AG09319 (cell line): ENCODE data around the gene CYLC1.

Experiments used
- DNase-seq: peaks from one replicate; pipeline ENCODE4 v3.0.0-alpha.2; 2010; ENCODE audit warnings: low read depth; ENCODE audit errors: extremely low read depth
- TF ChIP-seq, protein P1 (sequence below): IDR thresholded peaks from 2 replicates; pipeline ENCODE4 v1.5.1; 2011; ENCODE audit warnings: low read depth, mild to moderate bottlenecking, inconsistent platforms, low read length, moderate library complexity

CYLC1 gene

GRCh38 chrX:83916525-83916924, 55.6 kb downstream of the CYLC1 start:
- TF ChIP-seq, protein P1, sequence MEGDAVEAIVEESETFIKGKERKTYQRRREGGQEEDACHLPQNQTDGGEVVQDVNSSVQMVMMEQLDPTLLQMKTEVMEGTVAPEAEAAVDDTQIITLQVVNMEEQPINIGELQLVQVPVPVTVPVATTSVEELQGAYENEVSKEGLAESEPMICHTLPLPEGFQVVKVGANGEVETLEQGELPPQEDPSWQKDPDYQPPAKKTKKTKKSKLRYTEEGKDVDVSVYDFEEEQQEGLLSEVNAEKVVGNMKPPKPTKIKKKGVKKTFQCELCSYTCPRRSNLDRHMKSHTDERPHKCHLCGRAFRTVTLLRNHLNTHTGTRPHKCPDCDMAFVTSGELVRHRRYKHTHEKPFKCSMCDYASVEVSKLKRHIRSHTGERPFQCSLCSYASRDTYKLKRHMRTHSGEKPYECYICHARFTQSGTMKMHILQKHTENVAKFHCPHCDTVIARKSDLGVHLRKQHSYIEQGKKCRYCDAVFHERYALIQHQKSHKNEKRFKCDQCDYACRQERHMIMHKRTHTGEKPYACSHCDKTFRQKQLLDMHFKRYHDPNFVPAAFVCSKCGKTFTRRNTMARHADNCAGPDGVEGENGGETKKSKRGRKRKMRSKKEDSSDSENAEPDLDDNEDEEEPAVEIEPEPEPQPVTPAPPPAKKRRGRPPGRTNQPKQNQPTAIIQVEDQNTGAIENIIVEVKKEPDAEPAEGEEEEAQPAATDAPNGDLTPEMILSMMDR: peak; percentile 55
- DNase-seq: no peak

DNA sequence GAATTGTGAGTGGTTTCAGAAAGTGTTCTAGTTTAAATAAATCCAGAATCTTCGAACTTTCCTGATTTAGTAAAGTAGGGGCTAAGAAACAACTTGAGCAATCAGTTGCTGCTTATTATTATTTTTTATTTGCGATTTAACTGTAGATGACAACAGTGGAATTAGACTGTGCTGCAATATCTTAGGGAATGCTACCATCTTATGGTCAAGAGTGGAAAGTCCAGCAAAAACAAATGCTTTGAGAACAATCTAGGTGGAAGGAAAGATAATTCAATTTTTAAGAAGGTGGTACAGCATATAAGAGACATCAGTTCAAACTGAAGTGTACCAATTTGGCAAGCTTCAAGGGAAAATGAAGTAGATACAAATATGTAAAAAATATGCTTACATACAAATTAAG, 73.3 kb downstream of the CYLC1 start:
- DNase-seq: no peak
- TF ChIP-seq, protein P1: no peak
